ENCODE results near the gene ABHD16B. TPM values are rescaled to one million over a fixed set of nuclear protein-coding genes. Genes with fewer than 3 reads are reported as not detected.
A peak's percentile ranks its signal among the peaks of the same experiment; 100 is the strongest.

Gene ABHD16B
- total and polyA plus RNA-seq, 2 of the 13 experiments (the other 11 are each of a cell fraction or from before 2014, with no cell fraction given): not detected

DNA sequence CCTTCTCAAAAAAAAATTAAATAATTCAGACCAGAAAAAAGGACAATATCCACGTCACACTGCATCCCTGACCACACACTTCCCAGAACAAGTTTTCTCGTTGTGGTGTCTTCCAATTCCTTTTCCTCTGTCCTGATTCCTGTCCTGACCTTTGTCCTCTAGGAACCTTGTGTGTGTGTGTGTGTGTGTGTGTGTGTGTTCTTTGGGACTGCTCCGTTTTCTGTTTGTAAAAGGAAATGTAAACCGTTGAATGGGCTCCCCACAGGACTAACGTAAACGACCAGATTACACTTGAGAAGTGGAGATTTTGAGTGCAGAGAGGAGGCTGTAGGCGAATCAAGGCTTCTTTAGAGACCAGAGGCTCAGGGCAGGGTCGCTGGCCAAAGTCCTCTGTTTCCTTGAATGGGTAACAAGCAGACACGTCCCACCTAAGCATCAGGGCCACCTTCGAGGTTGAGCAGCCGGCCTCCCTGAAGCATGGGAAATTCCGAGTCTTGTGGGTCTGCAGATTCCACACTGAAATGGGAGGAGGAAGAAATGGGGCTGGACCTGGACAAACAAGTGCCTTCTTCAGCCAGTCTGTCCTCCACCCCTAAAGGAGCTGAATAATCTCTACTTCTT, 37.5 kb upstream of the ABHD16B start (continued):
- TF ChIP-seq, protein P1, sequence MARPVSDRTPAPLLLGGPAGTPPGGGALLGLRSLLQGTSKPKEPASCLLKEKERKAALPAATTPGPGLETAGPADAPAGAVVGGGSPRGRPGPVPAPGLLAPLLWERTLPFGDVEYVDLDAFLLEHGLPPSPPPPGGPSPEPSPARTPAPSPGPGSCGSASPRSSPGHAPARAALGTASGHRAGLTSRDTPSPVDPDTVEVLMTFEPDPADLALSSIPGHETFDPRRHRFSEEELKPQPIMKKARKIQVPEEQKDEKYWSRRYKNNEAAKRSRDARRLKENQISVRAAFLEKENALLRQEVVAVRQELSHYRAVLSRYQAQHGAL (CRISPR knock-in tag; IDR thresholded peaks at IDR 0.05; ENCODE audit: not compliant biosample characterization): no peak
- no peak; the same call in 1 of the 2 replicates for TF ChIP-seq BORCS8-MEF2B (CRISPR knock-in tag; IDR thresholded peaks at IDR 0.05)
- TF ChIP-seq, protein P2, sequence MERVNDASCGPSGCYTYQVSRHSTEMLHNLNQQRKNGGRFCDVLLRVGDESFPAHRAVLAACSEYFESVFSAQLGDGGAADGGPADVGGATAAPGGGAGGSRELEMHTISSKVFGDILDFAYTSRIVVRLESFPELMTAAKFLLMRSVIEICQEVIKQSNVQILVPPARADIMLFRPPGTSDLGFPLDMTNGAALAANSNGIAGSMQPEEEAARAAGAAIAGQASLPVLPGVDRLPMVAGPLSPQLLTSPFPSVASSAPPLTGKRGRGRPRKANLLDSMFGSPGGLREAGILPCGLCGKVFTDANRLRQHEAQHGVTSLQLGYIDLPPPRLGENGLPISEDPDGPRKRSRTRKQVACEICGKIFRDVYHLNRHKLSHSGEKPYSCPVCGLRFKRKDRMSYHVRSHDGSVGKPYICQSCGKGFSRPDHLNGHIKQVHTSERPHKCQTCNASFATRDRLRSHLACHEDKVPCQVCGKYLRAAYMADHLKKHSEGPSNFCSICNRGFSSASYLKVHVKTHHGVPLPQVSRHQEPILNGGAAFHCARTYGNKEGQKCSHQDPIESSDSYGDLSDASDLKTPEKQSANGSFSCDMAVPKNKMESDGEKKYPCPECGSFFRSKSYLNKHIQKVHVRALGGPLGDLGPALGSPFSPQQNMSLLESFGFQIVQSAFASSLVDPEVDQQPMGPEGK (CRISPR knock-in tag; IDR thresholded peaks at IDR 0.05): peak; percentile 59
- TF ChIP-seq, protein P3, sequence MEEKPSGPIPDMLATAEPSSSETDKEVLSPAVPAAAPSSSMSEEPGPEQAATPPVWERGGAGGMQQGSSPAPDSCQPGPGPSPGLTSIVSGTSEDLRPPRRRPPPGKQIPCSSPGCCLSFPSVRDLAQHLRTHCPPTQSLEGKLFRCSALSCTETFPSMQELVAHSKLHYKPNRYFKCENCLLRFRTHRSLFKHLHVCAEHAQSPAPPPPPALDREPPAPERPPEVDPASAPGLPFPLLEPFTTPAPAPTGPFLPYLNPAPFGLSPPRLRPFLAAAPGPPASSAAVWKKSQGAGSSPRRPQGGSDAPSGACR (CRISPR knock-in tag; IDR thresholded peaks at IDR 0.05): 0 out of 2 replicates have a peak, but pooled peaks have one; percentile 36
- TF ChIP-seq HMG20A (CRISPR knock-in tag; IDR thresholded peaks at IDR 0.05; ENCODE audit: borderline replicate concordance): no peak
- 0 out of 2 replicates have a peak, but pooled peaks have one; percentile 28 for TF ChIP-seq SOX13 (IDR thresholded peaks at IDR 0.05)
- TF ChIP-seq SOX13 (CRISPR knock-in tag; conservative IDR thresholded peaks at IDR 0.05 in 1 of 2, IDR thresholded peaks at IDR 0.05 in 1 of 2): no peak
- TF ChIP-seq ZNF225 (CRISPR knock-in tag; IDR thresholded peaks at IDR 0.05): no peak
- TF ChIP-seq AHR (CRISPR knock-in tag; IDR thresholded peaks at IDR 0.05): no peak
- peak; percentile 78 for TF ChIP-seq NR2F6 (IDR thresholded peaks at IDR 0.05)
- peak; percentile 50; the same call in 1 of the 2 replicates for TF ChIP-seq NR2F6 (CRISPR knock-in tag; IDR thresholded peaks at IDR 0.05)
- TF ChIP-seq ZNF230 (CRISPR knock-in tag; IDR thresholded peaks at IDR 0.05): no peak
- 0 out of 2 replicates have a peak, but pooled peaks have one; percentile 44 for TF ChIP-seq ZMAT3 (CRISPR knock-in tag; conservative IDR thresholded peaks at IDR 0.05)
- no peak for TF ChIP-seq SETDB1 (CRISPR knock-in tag; IDR thresholded peaks at IDR 0.05; ENCODE audit: borderline replicate concordance)
- TF ChIP-seq FIP1L1 (IDR thresholded peaks at IDR 0.05; ENCODE audit: borderline replicate concordance, insufficient read depth, low read depth, low read length): no peak
- peak; percentile 22; the same call in 1 of the 2 replicates for TF ChIP-seq ELF3 (CRISPR knock-in tag; IDR thresholded peaks at IDR 0.05)
- 0 out of 2 replicates have a peak, but pooled peaks have one; percentile 37 for TF ChIP-seq POGZ (CRISPR knock-in tag; IDR thresholded peaks at IDR 0.05)
- no peak for TF ChIP-seq CHD4 (IDR thresholded peaks at IDR 0.05; ENCODE audit: borderline replicate concordance, low read length)
- no peak for TF ChIP-seq MED13 (CRISPR knock-in tag; IDR thresholded peaks at IDR 0.05)
- TF ChIP-seq, protein P4, sequence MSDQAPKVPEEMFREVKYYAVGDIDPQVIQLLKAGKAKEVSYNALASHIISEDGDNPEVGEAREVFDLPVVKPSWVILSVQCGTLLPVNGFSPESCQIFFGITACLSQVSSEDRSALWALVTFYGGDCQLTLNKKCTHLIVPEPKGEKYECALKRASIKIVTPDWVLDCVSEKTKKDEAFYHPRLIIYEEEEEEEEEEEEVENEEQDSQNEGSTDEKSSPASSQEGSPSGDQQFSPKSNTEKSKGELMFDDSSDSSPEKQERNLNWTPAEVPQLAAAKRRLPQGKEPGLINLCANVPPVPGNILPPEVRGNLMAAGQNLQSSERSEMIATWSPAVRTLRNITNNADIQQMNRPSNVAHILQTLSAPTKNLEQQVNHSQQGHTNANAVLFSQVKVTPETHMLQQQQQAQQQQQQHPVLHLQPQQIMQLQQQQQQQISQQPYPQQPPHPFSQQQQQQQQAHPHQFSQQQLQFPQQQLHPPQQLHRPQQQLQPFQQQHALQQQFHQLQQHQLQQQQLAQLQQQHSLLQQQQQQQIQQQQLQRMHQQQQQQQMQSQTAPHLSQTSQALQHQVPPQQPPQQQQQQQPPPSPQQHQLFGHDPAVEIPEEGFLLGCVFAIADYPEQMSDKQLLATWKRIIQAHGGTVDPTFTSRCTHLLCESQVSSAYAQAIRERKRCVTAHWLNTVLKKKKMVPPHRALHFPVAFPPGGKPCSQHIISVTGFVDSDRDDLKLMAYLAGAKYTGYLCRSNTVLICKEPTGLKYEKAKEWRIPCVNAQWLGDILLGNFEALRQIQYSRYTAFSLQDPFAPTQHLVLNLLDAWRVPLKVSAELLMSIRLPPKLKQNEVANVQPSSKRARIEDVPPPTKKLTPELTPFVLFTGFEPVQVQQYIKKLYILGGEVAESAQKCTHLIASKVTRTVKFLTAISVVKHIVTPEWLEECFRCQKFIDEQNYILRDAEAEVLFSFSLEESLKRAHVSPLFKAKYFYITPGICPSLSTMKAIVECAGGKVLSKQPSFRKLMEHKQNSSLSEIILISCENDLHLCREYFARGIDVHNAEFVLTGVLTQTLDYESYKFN (CRISPR knock-in tag; conservative IDR thresholded peaks at IDR 0.05): peak; percentile 80

All from HepG2 (cell line).